T follicular helper cell (primary cell): ENCODE data around the gene ELL2.
"Not testable (repeated sequence)": the region's sequence is repeated elsewhere in the genome, so short reads cannot be mapped to it uniquely, and the experiment has no call there.

Source experiments
- DNase-seq: peaks from one replicate; pipeline ENCODE4 v3.0.0-alpha.2; 2020; ENCODE audit warnings: low read depth

Gene ELL2

DNA sequence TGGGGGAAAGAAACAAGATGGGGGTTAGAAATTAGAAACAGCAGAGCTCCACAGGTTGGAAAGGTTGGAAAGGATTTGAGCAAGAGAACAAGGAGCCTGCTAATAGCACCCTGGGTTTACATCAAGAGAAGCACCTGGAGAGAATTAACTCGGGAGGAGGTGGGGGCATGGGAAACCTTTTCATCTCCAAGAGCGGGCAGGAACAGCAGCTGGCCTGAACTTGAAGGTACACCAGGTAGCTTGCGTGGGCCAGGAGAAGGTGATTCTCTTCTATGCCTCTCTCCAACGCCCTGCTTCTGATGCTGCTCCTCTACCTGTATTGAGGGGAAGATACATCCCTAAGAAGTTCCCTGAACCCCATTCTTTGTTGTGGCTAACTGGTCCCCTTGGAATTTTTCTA lies 102.0 kb downstream of the ELL2 start:
- DNase-seq: no peak

DNA sequence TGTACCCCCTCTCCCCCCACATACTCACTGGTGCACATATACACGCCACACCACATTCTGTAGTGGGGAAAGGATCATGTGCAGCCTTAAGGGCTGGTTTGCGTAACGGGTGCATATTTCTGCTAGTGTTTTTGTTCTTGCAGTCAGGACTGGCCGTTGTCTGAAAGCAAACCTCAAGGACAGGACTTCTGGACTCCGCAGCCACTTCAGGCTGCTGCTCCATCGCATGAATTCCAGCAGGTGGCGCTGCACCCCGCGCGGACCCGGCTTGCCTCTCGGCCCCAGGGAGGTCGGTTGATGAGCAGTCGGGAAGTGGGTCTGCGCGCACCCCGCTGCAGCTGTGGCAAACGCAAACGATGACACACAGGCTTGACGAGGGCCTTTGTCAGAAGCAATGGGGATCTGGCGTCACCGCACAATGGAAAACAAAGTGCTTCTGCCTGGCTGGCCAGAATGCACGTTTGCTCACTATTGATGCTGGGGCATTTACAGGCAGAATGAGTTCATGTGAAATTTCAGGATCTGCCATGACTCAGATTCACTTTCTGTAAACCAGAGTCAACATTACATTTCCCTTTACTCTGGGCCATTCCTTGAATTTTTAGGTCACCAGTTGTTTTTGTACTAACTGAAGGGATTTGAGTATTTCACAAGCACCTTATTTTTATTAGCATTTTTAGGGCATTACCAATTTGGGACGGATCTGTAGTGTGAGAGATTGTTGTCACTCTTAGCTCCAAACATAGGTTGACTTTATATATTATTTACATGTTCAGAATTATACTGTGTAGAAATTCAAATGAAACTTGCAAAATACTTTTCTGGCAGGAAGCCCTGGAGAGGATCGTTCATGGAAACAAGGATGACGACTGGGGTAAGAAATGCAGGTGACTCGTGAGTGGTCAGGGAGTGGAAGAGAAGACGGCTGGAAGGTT lies 102.7 kb downstream of the ELL2 start:
- DNase-seq: peak; percentile 81

DNA sequence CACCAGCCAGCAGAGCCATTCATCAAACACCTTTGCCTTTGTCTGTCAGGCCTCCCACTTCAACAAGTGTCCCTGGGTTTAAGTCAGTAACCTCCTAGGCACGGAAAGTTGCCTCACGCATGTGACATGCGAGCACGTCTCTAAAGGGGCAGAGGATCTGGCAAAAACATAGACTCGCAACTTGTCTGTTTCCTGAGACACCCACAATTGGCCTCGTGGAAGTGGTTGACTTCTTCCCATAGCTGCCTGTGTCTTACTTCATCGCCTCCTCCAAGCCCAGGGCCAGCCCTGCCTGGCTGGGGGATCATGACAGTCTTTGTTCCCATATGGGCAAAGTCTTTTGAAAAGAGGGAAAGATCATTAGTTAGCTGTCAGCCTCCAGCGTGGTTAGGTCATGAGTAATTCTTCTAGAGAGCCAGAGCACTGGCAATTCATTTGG lies 103.6 kb downstream of the ELL2 start:
- no peak for DNase-seq

DNA sequence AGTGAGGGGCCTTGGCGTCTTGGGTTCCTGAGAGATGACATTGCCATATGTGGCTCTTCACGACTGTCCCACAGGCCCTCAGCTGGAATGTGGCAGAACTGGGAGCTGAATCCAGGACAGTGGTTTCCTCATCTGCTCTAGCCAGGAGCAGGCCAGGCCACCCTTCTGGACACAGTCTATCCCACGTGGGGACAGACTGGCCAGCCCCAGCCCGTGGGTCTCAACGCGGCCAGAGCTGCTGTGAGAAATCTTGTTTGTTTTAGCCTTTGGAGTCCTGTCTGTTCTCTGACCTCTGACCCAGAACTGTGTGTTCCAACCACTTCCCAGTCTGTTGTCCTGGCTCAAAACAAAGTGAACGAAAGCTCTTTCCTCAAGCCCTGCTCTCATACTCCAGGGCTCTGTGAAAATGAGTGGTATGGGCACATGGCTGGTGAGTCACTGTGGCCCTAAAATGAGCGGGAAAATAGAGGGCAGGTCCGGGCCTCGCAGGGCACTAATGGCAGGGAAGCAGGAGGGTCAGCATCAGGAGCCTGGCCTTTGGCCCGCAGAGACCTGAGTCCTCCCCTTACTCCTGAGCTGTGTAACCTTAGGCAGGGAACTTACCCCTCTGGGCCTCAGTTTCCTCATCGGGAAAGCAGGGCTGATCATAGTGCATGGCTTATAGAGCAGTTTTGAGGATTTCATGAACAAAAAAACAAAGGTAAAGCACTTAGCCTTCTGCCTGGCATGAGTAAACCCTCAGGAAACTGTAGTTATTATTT lies 104.3 kb downstream of the ELL2 start:
- DNase-seq: no peak

DNA sequence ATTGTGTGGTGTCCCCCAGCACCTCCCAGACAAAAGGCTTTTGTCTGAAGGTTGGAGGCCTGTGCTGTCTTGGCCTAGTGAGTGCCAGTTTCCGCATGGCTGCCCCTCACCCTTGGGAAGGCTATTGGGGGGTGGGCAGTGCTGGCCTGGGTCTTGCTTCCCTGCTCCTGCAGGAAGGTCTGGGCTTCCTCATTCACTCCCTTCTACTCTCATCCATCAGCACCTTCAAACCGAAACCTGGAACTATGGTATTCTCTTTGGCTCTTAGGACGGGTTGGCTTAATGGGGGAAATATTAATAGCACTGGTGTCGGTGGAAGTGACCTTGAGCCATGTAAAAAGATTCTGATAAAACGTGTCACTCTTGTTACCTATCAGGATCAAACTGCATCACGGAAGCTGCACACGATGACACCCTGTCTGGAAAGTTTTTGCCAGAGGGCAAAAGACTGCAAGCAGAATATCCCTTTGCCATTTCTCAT lies 105.1 kb downstream of the ELL2 start:
- no peak for DNase-seq

DNA sequence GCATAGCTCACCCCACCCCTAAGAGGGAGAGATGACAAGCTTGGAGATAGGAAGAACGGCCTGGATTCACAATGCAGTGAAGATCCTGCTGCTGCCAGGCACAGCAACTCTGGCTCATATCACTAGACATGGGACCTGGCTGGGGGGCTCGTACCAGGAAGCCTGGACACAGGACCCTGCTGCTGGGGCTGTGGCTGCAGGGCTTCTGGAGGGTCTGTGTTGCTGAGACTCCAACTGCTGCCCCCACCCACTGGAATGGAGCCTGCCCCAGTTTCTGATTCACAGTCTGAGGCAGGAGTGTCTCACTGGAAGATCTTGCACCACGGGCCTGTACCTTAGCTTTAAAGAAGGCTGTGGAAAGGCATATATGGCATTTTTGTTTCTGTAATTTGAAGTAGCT lies 108.2 kb downstream of the ELL2 start:
- no peak for DNase-seq

DNA sequence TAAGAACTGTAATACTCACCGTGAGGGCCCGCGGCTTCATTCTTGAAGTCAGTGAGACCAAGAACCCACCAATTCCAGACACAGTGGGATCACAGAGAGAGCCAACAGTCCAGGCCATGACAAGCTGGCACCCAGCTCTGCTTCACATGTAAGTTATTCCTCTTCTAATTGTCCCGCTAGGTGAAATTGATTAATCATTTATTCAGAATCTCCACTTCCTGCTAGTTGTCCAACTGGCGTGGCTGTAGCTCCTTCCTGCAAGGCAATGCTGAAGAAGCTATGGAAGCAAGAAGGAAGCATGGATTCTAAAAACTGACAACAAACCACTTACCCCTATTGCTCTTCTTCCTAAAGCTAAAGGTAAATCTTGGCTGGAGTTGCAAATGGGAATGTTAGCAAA lies 109.1 kb downstream of the ELL2 start:
- no peak for DNase-seq

DNA sequence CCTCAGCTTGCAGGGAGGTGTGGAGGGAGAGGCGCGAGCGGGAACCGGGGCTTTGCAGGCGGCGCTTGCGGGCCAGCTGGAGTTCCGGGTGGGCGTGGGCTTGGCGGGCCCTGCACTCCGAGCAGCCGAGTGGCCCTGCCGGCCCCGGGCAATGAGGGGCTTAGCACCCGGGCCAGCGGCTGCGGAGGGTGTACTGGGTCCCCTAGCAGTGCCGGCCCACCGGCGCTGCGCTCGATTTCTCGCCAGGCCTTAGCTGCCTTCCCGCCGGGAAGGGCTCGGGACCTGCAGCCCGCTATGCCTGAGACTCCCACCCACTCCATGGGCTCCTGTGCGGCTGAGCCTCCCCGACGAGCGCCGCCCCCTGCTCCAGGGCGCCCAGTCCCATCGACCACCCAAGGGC lies 110.5 kb downstream of the ELL2 start:
- DNase-seq: not testable (repeated sequence)

DNA sequence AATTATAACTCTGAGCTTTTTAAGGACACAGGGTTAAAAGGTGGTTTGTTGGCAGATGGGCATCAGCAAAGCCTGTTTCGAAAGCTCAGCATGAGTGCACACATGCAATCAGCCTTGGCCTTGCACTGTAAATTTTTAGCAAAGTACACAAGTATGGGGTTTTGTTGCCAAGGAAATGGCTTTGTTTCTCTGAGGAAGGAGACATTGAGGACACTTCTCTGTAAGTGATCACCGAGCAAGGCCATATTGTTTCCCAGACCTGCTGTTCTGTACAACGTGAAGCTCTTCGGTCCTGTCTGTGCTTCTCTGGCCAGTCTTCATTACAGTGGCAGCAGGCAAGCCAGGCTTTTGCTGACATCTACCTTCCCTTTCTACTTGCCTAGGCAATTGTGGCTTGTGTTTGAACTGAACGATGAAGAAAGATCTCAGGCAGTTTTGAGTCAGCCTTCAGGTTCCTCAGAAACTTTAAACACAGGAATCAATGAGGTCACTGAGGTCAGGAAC lies 111.2 kb downstream of the ELL2 start:
- no peak for DNase-seq

DNA sequence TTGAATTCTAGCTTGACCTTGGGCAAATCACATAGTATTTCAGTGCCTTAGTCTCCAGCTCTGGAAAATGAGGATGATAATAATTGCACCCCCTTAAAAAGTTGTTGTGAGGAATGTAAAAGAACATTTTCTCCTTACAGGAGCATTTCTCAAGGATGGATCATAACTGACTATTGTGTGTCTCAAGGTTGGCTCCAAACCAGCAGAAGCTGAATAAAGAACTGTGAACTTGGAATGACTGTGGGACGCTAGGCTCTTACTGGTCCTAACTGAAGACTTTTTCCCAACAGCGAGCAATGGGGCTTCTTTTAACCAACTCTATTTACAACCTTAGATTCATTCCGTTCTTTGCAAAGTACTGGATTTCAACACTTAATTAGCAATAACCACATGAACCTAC lies 113.0 kb downstream of the ELL2 start:
- DNase-seq: no peak

DNA sequence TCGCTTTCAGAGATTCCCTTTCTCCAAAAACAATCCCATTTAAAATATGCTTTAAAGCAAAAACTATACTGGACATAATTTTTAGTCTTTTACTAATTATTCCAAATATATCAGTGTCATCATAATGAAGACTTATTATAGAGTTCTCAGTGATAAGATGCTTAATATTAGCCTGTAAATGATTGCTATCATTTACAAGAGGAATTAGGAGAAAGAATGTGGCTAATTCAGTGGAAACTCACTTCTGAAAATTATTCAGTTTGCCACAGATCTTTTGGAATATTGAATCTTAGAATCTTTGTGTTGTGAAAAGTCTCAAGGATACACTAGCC lies 114.4 kb downstream of the ELL2 start:
- no peak for DNase-seq

DNA sequence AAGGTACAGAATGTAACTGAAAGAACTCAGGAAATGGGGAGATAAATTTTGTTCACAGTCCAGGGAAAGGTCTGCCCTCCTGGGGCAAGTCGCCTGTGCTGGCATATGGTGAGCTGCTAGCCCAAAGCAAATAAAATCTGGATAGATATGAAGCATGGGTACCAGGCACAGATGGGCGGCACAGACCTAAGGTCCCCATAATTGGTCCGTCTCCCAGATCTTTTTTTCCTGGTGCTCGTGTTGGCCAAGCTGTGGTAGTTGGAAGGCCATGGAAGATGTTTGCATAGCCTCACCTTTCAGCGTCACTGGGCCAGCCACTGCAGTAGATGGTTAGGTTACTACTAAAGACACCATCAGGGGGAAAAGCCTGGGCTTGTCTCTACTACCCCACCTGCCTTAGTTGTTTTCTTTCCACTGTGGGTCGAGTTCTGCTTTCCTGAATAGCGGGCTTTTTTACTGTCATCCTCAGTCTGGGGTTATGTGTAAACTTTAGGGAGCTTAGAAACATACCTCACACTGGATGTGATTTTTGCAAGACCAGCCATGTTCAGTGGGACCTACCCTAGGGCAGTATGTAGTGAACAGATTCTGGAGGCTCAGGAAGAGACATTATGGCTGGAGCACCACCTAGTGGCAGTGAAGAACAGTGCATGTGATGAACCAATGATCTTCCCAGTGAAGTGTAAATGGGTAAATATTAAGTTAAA lies 114.9 kb downstream of the ELL2 start:
- DNase-seq: peak; percentile 51

DNA sequence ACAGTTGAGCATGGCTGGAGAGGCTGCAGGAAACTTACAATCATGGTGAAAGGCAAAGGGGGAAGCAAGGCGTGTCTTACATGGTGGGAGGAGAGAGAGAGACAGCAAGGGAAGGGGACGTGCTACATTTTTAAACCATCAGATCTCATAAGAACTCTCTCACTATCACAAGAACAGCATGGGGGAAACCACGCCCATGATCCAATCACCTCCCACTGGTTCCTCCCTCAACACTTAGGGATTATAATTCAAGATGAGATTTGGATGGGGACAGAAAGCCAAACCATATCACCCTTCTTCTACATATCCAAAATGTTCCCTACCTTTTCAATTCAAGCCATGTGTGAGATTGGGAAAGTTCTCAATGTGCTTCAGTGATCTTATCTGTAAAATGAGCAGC lies 116.3 kb downstream of the ELL2 start:
- no peak for DNase-seq

DNA sequence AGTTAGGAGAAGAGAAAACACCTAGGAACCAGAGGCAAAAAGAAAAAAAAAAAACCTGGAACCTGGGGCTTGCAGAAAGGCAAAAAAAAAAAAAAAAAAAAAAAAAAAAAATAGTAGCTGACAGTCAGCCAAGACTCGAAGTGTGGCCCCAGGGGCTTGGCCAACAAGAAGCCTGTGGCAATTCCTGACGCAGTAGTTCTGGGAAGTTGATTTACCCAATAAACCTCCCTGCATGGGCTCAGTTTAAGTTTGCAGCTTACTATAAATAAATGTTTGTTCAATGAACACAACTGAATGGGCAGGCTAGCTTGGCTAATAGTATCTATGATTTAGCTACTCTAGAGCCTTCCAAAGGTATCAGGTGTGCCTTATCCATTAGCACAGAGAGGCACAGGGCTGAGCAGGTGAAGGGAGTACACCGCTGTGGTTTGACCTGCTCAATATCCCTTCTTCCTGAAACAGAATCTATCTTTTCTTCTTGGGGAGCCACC lies 117.9 kb downstream of the ELL2 start:
- no peak for DNase-seq

DNA sequence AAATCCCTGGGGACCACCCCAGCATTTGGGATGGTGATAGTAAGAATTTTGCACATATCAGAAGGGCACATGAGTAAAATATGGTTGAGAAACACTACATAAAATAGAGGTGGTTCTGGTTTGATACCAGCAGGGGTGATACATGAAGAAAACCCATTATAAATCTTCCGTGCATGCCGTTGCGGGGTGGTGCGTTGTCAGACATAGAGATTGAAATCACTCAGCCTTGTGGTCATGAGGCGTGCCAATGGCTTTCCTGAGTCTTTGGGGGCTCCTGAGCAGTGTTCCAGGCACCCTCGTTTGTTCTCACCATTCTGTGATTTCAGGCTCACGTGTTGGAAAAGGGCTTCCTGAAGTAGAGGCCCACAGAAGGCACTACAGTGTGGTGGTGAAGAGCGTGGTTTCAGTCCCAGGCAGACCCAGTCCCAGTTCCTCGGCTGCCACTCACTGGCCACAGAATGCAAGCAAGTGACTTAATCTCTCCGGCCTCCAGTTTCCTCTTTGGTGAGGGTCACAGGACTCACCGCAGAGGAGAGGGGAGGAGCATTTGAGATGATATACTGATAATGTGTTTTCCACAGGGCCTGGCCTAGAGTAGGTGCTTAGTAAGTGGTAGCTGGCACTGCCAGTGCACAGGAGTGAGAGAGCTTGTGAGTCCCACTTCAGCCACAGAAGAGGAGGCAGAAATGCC lies 118.7 kb downstream of the ELL2 start:
- no peak for DNase-seq

DNA sequence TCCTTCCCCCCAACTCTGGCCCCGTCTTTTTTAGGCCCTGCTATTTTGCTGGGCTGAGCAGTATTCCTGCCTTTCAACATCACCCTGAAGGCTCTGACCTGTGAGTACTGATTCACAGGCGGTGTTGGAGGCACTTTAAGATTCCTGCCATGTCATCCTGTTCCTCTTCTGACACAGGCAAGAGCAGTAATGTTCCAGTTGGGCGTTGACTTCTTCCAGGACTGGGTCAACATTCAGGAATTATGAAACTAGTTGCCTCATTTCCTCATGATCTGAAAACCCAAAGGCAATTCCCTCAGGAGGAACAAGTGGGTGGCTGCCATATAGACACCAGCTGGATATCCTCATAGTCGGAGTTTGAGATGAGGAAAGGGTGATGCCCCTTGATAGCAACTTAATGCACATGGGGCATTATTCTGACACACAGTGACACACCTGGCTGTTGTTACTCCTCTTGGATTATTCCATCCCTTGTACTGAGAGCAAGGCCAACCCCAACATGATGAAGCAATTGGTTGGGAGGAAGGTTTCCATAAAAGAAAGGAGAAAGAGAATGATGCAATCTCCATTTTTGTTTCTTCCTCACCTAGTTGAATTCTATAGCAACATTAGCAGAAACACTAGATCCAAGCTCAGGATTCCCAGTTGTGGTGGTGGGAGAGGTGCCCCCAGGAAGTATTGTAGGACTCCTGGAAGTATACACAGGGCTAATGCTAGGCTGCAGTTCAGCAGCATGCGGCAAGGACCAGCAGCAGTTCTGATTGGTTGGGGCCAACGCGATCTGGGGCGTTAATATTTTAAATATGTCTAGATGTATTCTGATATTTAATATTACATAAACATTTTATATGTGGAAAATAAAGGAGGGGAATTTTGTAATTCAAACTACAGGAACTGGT lies 119.5 kb downstream of the ELL2 start:
- no peak for DNase-seq

DNA sequence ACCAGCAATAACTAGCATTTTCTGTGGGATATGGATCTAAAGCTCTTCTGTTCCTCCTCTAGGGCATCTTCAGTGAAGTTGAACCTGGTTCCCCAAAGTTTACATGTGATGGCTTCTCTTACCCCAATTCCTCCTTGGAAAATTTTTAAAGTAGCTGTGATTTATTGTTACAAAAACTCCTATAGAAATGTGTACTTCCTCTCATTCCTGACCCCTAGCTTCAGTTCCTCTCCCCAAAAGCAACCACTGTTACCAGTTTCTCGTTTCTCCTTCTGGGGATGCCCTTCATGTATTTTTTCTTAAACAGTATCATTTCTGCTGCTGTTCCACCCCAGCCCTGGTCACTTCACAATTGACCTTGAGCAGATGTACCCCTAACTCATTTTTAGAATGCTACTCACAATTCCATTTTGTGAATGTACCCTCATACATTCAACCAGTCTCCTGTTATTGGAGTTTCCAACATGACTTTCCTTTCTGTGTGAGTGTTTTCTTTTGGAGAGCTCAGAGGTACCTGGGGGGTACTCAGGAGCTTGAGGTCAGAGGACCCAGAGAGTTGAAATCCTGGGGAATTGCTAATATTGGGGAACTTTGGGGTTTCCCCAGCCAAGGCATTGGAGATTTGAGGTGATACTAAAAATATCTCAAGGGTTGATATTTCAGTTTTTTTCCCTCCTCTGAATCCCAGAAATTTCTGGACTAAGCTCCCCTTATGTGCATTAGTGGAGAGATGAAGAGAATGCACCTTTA lies 120.5 kb downstream of the ELL2 start:
- DNase-seq: no peak

DNA sequence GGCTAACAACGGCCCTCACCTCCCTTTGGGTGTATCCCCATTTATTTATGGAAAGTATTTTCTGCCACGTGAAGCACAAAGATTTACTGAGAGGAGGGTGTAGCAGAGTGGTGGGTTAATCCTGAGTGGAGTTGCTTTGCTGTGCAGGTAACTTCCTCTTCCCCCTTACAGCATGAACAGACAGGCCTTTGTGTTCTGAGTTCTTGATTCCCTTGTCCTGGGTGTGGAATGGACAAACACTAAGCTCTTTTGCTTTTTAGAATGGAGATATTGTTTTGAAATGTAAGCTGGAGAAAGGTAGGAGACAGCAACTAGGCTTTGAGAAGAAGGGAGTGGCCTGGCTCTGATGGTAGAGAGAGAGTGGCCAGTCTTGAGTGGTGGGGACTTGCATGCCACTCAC lies 122.0 kb downstream of the ELL2 start:
- DNase-seq: no peak

DNA sequence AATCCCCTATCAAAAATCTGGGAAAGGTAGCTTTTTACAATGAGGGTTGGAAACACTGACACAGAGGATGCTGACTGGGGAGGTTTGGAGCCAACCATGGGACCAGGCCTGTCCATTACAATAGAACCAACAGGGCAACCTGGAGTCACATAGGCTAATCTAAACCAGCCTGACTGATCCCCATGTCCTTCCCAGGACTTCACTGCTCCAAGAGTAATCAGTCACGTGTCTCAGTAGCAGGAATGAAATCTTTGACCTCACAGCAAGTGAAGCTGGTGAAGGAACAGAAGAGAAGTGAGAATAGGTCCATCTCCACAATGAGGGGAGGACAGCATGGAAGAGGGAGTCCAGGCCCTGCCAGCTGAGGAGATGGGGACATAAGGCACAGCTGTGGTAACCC lies 123.1 kb downstream of the ELL2 start:
- DNase-seq: no peak
